GM23338 (cell line): ENCODE results near the gene SERPINB10. TPM values are rescaled to one million over a fixed set of nuclear protein-coding genes. Genes with fewer than 3 reads are reported as not detected.

Source experiments
- ATAC-seq: fragments of 200-7000 bp; cut with Tn5 transposase; 3 replicates; pipeline ENCODE4 v1.9.1; 2020
- DNase-seq: peaks from one replicate; pipeline ENCODE4 v3.0.0-alpha.2; 2015; ENCODE audit warnings: low spot score
- H2AFZ ChIP-seq: fragments of 200-600 bp; sonication (generic); 2 replicates; pipeline ENCODE4 v1.8.0; 2016; ENCODE audit warnings: antibody characterized with exemption, mild to moderate bottlenecking, moderate library complexity
- H3F3A ChIP-seq: fragments of 200-600 bp; sonication (generic); replicated peaks from 2 replicates; pipeline ENCODE4 v1.8.0; 2017; ENCODE audit warnings: antibody characterized with exemption, mixed run types, low read depth
- H3K27ac ChIP-seq: fragments of 200-600 bp; sonication (generic); 2 replicates; pipeline ENCODE4 v1.6.1; 2016; ENCODE audit warnings: low read depth
- H3K27me3 ChIP-seq: fragments of 200-600 bp; sonication (generic); 2 replicates; pipeline ENCODE4 v1.8.0; 2016; ENCODE audit warnings: mild to moderate bottlenecking, mixed run types, moderate library complexity; ENCODE audit not compliant: insufficient read depth
- H3K36me3 ChIP-seq: fragments of 200-600 bp; sonication (generic); 2 replicates; pipeline ENCODE4 v1.8.0; 2016; ENCODE audit warnings: mild to moderate bottlenecking; ENCODE audit not compliant: insufficient read depth
- H3K4me1 ChIP-seq: fragments of 200-600 bp; sonication (generic); 2 replicates; pipeline ENCODE4 v1.8.0; 2016; ENCODE audit warnings: mild to moderate bottlenecking, moderate library complexity; ENCODE audit not compliant: insufficient read depth
- H3K4me2 ChIP-seq: fragments of 200-600 bp; sonication (generic); 2 replicates; pipeline ENCODE4 v1.7.1; 2017; ENCODE audit warnings: mixed run types
- H3K4me3 ChIP-seq: fragments of 200-600 bp; sonication (generic); 2 replicates; pipeline ENCODE4 v1.6.1; 2016; ENCODE audit warnings: mixed run types
- H3K79me2 ChIP-seq: fragments of 200-600 bp; sonication (generic); replicated peaks from 2 replicates; pipeline ENCODE4 v1.8.0; 2017; ENCODE audit warnings: mild to moderate bottlenecking; ENCODE audit not compliant: insufficient read depth
- H3K9me2 ChIP-seq: fragments of 200-600 bp; sonication (generic); 2 replicates; pipeline ENCODE4 v1.8.0; 2017; ENCODE audit not compliant: insufficient read depth
- H4K20me1 ChIP-seq: fragments of 200-600 bp; sonication (generic); replicated peaks from 2 replicates; pipeline ENCODE4 v1.8.0; 2017; ENCODE audit warnings: mild to moderate bottlenecking; ENCODE audit not compliant: insufficient read depth
- H3K27ac Mint-ChIP-seq: 2 replicates; pipeline ENCODE4 v1.8.0; 2020; ENCODE audit warnings: inconsistent platforms, mild to moderate bottlenecking, moderate library complexity, mixed read lengths
- H3K27me3 Mint-ChIP-seq: 3 replicates; pipeline ENCODE4 v1.8.0; 2022; ENCODE audit warnings: low read depth, mild to moderate bottlenecking, moderate library complexity, mixed read lengths, inconsistent platforms; ENCODE audit not compliant: insufficient read depth, poor library complexity
- H3K36me3 Mint-ChIP-seq: 3 replicates; pipeline ENCODE4 v1.8.0; 2021; ENCODE audit warnings: low read depth, mild to moderate bottlenecking, inconsistent platforms, moderate library complexity, mixed read lengths
- H3K4me1 Mint-ChIP-seq: 3 replicates; pipeline ENCODE4 v1.8.0; 2020; ENCODE audit warnings: mild to moderate bottlenecking, inconsistent platforms, mixed read lengths
- H3K4me3 Mint-ChIP-seq: 3 replicates; pipeline ENCODE4 v1.8.0; 2021; ENCODE audit warnings: moderate library complexity, mild to moderate bottlenecking, inconsistent platforms, mixed read lengths
- H3K9me3 Mint-ChIP-seq: 3 replicates; pipeline ENCODE4 v1.8.0; 2020; ENCODE audit warnings: moderate library complexity, mild to moderate bottlenecking, inconsistent platforms, mixed read lengths
- CREB1 ChIP-seq: fragments of 250-450 bp; sonication (Bioruptor Pico); IDR thresholded peaks from 2 replicates; pipeline ENCODE4 v1.5.0; 2020; ENCODE audit warnings: low read depth, mild to moderate bottlenecking, moderate library complexity
- CTCF ChIP-seq, 2 experiments: fragments of 200-600 bp in 1 of 2; sonication (generic) in 1 of 2; conservative IDR thresholded peaks; 2 replicates each; pipeline versions ENCODE4 v1.5.1 to v1.6.1; 2016 to 2017; ENCODE audit warnings: antibody characterized with exemption in 2 of 2, low read depth in 2 of 2, mild to moderate bottlenecking in 2 of 2, moderate library complexity in 1 of 2
- ETS1 ChIP-seq: IDR thresholded peaks from 2 replicates; pipeline ENCODE4 v1.6.1; 2016; ENCODE audit warnings: antibody characterized with exemption
- EZH2 ChIP-seq: fragments of 200-600 bp; sonication (generic); IDR thresholded peaks from one replicate; pipeline ENCODE4 v1.8.0; 2017; ENCODE audit warnings: antibody characterized with exemption, mild to moderate bottlenecking, low read depth; ENCODE audit not compliant: unreplicated experiment
- EZH2phosphoT487 ChIP-seq: fragments of 200-600 bp; sonication (generic); IDR thresholded peaks from one replicate; pipeline ENCODE4 v1.8.1; 2018; ENCODE audit warnings: antibody characterized with exemption; ENCODE audit not compliant: unreplicated experiment
- JUNB ChIP-seq: IDR thresholded peaks from one replicate; pipeline ENCODE4 v1.6.1; 2016; ENCODE audit warnings: antibody characterized with exemption; ENCODE audit not compliant: unreplicated experiment
- NANOG ChIP-seq: IDR thresholded peaks from 2 replicates; pipeline ENCODE4 v1.6.1; 2016; ENCODE audit warnings: antibody characterized with exemption, borderline replicate concordance
- POLR2AphosphoS5 ChIP-seq: IDR thresholded peaks from 2 replicates; pipeline ENCODE4 v1.6.1; 2016; ENCODE audit warnings: antibody characterized with exemption, low read depth
- REST ChIP-seq: IDR thresholded peaks from one replicate; pipeline ENCODE4 v1.6.1; 2018; ENCODE audit warnings: antibody characterized with exemption; ENCODE audit not compliant: unreplicated experiment
- STAT1 ChIP-seq: IDR thresholded peaks from one replicate; pipeline ENCODE4 v1.6.1; 2016; ENCODE audit warnings: antibody characterized with exemption; ENCODE audit not compliant: unreplicated experiment
- ZNF114 ChIP-seq: fragments of 250-450 bp; sonication (Bioruptor Pico); IDR thresholded peaks from 2 replicates; pipeline ENCODE4 v1.5.0; 2020; ENCODE audit warnings: mild to moderate bottlenecking, moderate library complexity
- ZNF331 ChIP-seq: fragments of 250-450 bp; sonication (Bioruptor Pico); IDR thresholded peaks from 2 replicates; pipeline ENCODE4 v1.5.0; 2020; ENCODE audit warnings: low read depth, mild to moderate bottlenecking, moderate library complexity
- polyA plus RNA-seq: library from polyadenylated mRNA; unstranded; fragments of >200 nt; fragmentation: Nextera tagmentation; extraction: Ambion mirVana; gene quantifications from 2 replicates; pipeline ENCODE4 v1.2.1, GENCODE V29; 2016
- total RNA-seq: library from RNA; depleted of rRNA; stranded (reverse); fragments of >200 nt; shearing (Covaris generic); gene quantifications from 2 replicates; pipeline ENCODE4 v1.2.3, GENCODE V29; 2014

Gene SERPINB10
- total and polyA plus RNA-seq, 2 experiments from 2014 or later = not detected

GRCh38 chr18:63904694-63905093 lies 3.1 kb upstream of the SERPINB10 start:
- H3K9me2 ChIP-seq = peaks cover 11% of the 10 kb centered on the region; the same call in 1 of the 2 replicates
- H3K4me2 ChIP-seq = no peak overlapping the region
- no peak for DNase-seq
- no peak overlapping the region for H2AFZ ChIP-seq
- peaks cover 11% of the 10 kb centered on the region for H3K4me1 ChIP-seq
- H4K20me1 ChIP-seq = no peaks in the 10 kb centered on the region
- H3K4me3 Mint-ChIP-seq = no peak overlapping the region
- TF ChIP-seq POLR2AphosphoS5 (no peak), CTCF (conservative IDR thresholded peaks at IDR 0.05; ENCODE audit: low read depth in 2 of 2) (no peak), REST (no peak), STAT1 (no peak), ETS1 (no peak), EZH2phosphoT487 (no peak), ZNF114 (CRISPR knock-in tag) (no peak), EZH2 (no peak), NANOG (no peak), JUNB (no peak), ZNF331 (CRISPR knock-in tag) (no peak), CREB1 (no peak)
- H3K79me2 ChIP-seq = no peaks in the 10 kb centered on the region
- ATAC-seq = no peak
- H3K36me3 ChIP-seq = no peaks in the 10 kb centered on the region
- peaks cover 6% of the 10 kb centered on the region; the same call in 2 of the 3 replicates for H3K9me3 Mint-ChIP-seq
- no peak overlapping the region for H3K4me3 ChIP-seq
- H3K36me3 Mint-ChIP-seq = peaks cover 5% of the 10 kb centered on the region; the same call in 1 of the 3 replicates
- no peaks in the 10 kb centered on the region for H3K27me3 ChIP-seq
- peaks cover 11% of the 10 kb centered on the region; the same call in 2 of the 3 replicates for H3K4me1 Mint-ChIP-seq
- H3K27me3 Mint-ChIP-seq = no peaks in the 10 kb centered on the region
- no peaks in the 10 kb centered on the region for H3F3A ChIP-seq
- H3K27ac Mint-ChIP-seq = no peak overlapping the region
- no peak overlapping the region for H3K27ac ChIP-seq
